ENCODE data around the gene CDX1. TPM values are rescaled to one million over a fixed set of nuclear protein-coding genes. Genes with fewer than 3 reads are reported as not detected.

Gene CDX1
- total RNA-seq, 1 experiment from 2014 or later, result not detected

DNA sequence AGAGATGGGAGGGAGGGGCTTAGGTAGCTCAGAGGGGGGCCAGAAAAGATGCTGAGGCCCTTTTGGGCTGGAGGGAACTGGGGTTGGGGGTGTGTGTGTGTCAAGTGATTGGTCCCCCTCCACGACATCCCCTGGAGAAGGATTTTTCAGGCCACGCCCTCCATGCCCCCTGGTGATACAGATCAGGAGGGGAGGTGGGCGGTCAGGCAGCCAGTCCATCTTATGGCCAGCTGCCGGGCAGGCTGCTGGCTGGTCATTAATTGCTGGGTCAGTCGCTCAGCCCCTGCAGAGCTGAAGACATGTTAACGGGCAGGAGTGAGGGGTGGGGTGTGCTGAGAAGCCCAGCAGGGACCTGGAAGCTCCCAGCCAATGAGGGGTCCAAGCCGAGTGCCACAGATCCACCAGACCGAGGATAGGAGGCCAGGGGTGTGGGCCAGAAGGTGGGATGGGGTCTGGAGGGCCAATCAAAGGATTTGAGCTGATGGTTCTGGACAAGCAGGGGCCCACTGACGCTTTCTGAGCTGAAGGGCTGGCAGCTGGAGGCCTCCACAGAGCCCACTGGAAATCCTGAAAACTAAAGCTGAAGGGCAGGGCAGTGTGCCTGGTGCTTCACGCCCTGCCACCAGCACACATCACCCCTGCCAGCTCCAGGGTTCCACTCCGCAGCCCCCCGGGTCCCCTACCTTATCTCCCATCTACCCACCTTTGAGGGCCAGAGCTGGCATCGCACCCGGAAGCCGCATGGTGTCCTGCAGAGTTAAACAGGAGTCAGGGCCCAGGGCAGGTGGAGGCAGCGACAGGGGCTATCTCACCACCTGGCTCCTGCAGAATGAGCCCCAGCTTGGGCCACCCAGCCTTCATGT is 30.0 kb upstream of the CDX1 start:
- BruUV-seq (replicated peaks), result no TSS peak
- DNase-seq (no peak), ATAC-seq (no peak)
- no peak overlapping the region for H2AFZ ChIP-seq (ENCODE audit: low read length)
- no peaks in the 10 kb centered on the region for H3K79me2 ChIP-seq (ENCODE audit: low read length)
- no peaks in the 10 kb centered on the region for H3K36me3 ChIP-seq (ENCODE audit: low read depth, low read length)
- H3K27ac ChIP-seq (ENCODE audit: low read length), result no peak overlapping the region
- no peaks in the 10 kb centered on the region for H3K9me2 ChIP-seq (replicated peaks; ENCODE audit: low read length)
- no peak overlapping the region for H3K9ac ChIP-seq (ENCODE audit: low read length)
- no peak overlapping the region for H3K4me2 ChIP-seq (ENCODE audit: low read length)
- H3F3A ChIP-seq (ENCODE audit: low read length, unreplicated experiment), result no peaks in the 10 kb centered on the region
- no peaks in the 10 kb centered on the region for H4K20me1 ChIP-seq (ENCODE audit: low read length)
- no peaks in the 10 kb centered on the region for H3K4me1 ChIP-seq (ENCODE audit: insufficient read depth, low read length)
- no peaks in the 10 kb centered on the region for H3K27me3 ChIP-seq (ENCODE audit: low read length)
- TF ChIP-seq EZH2 (IDR thresholded peaks at IDR 0.05; ENCODE audit: low read length, unreplicated experiment), result no peak
- no peak for TF ChIP-seq EZH2phosphoT487 (IDR thresholded peaks at IDR 0.05; ENCODE audit: borderline replicate concordance, low read length)
- no peak for TF ChIP-seq CTCF (conservative IDR thresholded peaks at IDR 0.05; ENCODE audit: low read depth, low read length)
- ChIA-PET CTCF (no interaction called here), POLR2A (ENCODE audit: unreplicated experiment) (no interaction called here)
- H3K9me3 ChIP-seq (ENCODE audit: low read length), result no peaks in the 10 kb centered on the region
- H3K4me3 ChIP-seq (ENCODE audit: low read length), result no peak overlapping the region
- intact Hi-C loops (cut with micrococcal nuclease), result loop anchor here (10.0 kb wide), 1 partner anchor 298 kb away; no protein-coding TSS in a partner anchor

DNA sequence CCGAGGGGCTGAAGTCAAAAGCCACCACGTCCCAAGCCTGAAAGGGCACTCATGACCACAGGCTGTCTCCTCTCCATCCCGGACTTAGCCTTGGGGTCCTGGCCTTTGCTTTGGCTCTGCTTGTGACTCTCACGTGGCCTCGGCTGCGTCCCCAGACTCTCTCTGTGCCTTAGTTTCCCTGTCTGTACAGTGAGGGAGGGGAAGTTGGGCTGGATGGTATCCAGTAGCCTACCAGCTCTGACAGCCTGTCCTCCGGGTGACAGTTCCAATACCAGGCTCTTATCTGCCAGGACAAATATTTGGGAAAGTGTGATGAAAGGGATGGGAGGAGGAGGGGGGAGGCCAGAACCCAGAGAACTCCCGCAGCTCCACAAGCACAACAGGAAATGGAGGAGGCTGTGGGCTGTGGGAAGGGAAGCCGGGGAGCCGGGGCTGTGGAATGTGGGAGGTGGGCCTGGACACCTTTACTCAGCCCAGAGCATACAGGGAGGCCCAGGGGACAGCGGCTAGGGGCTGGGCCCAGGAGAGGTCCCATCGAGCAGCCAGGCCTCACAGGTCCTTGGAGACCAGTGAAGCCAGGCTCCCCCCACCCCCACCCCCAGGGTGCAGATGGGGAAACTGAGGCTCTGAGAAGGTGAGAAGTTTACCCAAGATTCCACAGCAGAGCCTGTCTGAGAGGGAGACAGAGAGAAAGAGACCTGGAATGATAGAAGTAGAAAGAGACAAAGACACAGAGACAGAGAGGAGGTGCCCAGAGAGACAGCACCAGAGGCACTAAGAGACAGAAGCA is 29.2 kb upstream of the CDX1 start:
- H3F3A ChIP-seq (ENCODE audit: low read length, unreplicated experiment), result no peaks in the 10 kb centered on the region
- no peaks in the 10 kb centered on the region for H4K20me1 ChIP-seq (ENCODE audit: low read length)
- H3K4me2 ChIP-seq (ENCODE audit: low read length), result no peak overlapping the region
- ChIA-PET POLR2A (ENCODE audit: unreplicated experiment) (no interaction called here), CTCF (no interaction called here)
- no peak overlapping the region for H3K4me3 ChIP-seq (ENCODE audit: low read length)
- no peak overlapping the region for H3K9ac ChIP-seq (ENCODE audit: low read length)
- ATAC-seq (peak; percentile 22; the same call in 1 of the 2 replicates), DNase-seq (no peak)
- H3K27me3 ChIP-seq (ENCODE audit: low read length), result no peaks in the 10 kb centered on the region
- no peaks in the 10 kb centered on the region for H3K9me2 ChIP-seq (replicated peaks; ENCODE audit: low read length)
- H3K36me3 ChIP-seq (ENCODE audit: low read depth, low read length), result no peaks in the 10 kb centered on the region
- no peak overlapping the region for H3K27ac ChIP-seq (ENCODE audit: low read length)
- no peaks in the 10 kb centered on the region for H3K9me3 ChIP-seq (ENCODE audit: low read length)
- no peaks in the 10 kb centered on the region for H3K4me1 ChIP-seq (ENCODE audit: insufficient read depth, low read length)
- intact Hi-C loops (cut with micrococcal nuclease), result loop anchor here (10.0 kb wide), 1 partner anchor 297 kb away; no protein-coding TSS in a partner anchor
- no TSS peak for BruUV-seq (replicated peaks)
- H3K79me2 ChIP-seq (ENCODE audit: low read length), result no peaks in the 10 kb centered on the region
- TF ChIP-seq EZH2phosphoT487 (IDR thresholded peaks at IDR 0.05; ENCODE audit: borderline replicate concordance, low read length), result no peak
- no peak for TF ChIP-seq EZH2 (IDR thresholded peaks at IDR 0.05; ENCODE audit: low read length, unreplicated experiment)
- TF ChIP-seq CTCF (conservative IDR thresholded peaks at IDR 0.05; ENCODE audit: low read depth, low read length), result no peak
- no peak overlapping the region for H2AFZ ChIP-seq (ENCODE audit: low read length)
